Amygdala (tissue), 56 donors: ENCODE data around the gene HINFP.
"Not testable (repeated sequence)": the region's sequence is repeated elsewhere in the genome, so short reads cannot be mapped to it uniquely, and the experiment has no call there.

Experiments used
- DNase-seq, 56 donors: peaks; one replicate each; lab custom pipeline; 2025; lab: John Stamatoyannopoulos, UW

The HINFP gene

DNA sequence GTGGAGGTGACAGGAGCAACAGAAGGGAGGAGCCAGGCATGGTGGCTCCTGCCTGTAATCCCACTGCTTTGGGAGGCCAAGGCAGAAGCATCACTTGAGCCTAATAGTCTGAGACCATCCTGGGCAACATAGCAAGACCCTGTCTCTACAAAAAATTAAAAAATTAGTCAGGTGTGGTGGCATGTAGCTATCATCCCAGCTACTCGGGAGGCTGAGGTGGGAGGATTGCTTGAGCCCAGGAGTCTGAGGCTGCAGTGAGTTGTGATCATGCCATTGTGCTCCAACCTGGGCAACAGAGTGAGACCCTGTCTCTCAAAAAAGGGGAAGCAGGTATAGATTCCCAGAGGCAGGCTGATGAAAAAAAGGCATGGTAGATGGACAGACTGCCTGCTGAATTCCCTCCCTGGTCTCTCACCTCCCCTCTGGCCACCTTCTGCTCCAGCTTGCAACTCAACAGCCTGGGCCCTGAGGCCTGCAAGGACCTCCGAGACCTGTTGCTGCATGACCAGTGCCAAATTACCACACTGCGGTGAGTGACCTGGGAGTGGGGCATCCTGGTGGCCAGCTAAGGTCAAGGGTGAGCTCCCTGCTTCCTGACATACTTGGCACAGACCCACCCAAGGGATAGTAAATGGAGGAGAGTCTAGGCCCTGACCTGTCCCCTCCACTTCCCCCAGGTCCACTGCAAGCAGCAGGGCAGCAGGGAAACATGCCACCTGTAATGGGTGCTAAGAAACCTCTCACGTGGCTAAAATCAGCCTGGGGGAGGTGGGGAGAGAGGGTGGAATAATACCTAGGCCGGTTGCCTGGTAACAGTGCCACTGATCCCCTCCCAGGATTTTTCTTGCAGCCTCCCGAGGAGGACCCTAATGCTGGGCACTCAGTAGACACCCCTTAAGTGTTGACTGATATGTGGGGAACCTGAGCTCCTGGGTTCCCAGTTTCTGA, 59.6 kb downstream of the HINFP start:
- no peak for DNase-seq

GRCh38 chr11:119181677-119182412, 60.5 kb downstream of the HINFP start:
- DNase-seq: no peak

GRCh38 chr11:119184399-119184798, 63.0 kb downstream of the HINFP start:
- DNase-seq: not testable (repeated sequence)
